Measurements from ENCODE around the gene PLXNA1.

PLXNA1 gene

DNA sequence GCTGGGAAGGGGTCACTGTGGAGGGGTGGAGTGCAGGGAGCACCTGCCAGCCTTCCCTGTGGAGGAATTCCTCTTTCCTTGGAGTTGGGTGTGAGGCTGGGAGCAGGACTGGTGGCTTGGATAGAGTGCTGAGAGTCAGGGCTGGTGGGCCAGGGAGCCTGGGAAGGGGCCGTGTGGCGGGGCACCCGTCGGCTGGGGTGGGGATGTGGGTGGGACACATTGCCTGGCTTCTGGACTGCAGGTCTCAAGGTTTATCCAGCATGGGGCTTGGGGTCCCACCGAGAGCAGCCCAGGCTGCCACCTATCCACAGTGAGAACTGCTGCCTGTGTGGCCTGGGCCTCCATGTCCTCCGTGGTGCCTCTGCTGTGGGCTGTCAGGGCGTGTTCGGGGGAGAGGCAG, 4.7 kb downstream of the PLXNA1 start:
- DNase-seq (ENCODE audit: low spot score) = no peak

DNA sequence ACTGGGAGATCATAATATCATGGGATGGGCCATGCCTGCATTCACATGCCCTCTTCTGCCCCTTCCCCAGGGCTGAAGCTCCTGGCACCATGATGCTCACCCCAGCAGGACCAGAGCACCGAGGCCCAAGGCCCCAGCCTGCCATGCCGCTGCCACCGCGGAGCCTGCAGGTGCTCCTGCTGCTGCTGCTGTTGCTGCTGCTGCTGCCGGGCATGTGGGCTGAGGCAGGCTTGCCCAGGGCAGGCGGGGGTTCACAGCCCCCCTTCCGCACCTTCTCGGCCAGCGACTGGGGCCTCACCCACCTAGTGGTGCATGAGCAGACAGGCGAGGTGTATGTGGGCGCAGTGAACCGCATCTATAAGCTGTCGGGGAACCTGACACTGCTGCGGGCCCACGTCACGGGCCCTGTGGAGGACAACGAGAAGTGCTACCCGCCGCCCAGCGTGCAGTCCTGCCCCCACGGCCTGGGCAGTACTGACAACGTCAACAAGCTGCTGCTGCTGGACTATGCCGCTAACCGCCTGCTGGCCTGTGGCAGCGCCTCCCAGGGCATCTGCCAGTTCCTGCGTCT, 5.6 kb downstream of the PLXNA1 start:
- no peak for DNase-seq (ENCODE audit: low spot score)

DNA sequence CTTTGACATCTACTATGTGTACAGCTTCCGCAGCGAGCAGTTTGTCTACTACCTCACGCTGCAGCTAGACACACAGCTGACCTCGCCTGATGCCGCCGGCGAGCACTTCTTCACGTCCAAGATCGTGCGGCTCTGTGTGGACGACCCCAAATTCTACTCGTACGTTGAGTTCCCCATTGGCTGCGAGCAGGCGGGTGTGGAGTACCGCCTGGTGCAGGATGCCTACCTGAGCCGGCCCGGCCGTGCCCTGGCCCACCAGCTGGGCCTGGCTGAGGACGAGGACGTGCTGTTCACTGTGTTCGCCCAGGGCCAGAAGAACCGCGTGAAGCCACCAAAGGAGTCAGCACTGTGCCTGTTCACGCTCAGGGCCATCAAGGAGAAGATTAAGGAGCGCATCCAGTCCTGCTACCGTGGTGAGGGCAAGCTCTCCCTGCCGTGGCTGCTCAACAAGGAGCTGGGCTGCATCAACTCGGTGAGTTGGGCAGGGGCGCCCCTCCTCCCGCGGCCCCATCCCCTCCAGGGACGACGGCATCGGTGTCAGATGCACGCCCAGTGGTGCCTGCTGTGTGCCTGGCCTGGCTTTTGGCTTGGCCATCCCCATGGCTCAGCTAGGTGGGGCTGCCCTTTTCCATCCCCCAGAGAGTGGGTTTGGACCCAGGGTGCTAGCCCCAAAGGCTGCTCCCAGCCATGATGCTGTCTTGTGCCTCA, 6.6 kb downstream of the PLXNA1 start:
- no peak for DNase-seq (ENCODE audit: low spot score)

DNA sequence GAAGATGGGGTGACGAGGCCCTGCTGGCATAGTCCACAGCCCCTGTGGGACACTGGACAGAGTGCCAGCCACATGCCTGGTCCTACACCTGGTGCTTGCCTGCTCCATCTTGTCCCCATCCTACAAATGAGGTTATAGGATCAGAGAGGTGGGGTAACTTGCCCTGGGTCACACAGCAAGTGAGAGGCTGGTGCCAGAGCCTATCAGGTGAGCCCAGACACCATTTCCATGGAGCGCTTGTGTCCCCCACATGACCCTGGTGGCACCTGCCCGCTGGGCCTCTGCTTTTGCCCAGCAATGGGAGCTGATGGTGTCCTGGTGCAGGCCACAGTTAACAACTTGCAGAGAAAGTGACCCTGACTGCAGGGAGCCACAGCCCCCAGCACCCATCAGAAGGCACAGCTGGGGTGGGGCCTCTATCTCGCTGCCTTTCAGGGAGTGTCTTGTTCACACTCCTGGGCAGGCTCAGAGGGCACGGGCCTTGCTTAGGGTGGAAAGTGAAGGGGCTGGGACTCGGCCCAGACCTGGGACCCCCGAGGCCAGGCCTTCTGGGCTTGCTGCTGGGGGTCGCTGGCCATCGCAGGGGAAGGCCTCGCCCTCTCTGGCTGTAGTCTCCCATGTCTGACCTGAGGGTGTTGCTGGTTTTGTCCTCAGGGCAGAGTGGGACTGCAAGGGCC, 7.2 kb downstream of the PLXNA1 start:
- no peak for DNase-seq (ENCODE audit: low spot score)

DNA sequence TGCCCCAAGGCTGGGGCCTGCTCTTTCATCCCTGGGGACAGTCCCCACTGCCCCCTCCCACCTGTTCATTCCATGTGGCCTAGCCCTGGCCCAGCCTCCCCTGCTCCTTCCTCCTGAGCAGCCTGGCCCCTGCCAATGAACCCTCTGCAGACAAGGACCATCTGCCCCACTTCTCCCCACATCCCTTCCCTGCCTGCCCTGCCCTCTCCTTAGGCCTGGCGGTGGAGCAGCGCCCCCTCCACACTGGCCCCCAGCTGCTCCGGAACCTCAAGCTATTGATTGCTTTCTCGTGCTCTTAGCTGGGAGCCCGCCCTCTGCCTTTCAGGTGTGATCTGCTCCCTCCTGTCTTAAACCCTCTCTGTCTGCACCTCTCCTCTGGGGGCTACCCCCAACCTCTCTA, 8.0 kb downstream of the PLXNA1 start:
- no peak for DNase-seq (ENCODE audit: low spot score)

DNA sequence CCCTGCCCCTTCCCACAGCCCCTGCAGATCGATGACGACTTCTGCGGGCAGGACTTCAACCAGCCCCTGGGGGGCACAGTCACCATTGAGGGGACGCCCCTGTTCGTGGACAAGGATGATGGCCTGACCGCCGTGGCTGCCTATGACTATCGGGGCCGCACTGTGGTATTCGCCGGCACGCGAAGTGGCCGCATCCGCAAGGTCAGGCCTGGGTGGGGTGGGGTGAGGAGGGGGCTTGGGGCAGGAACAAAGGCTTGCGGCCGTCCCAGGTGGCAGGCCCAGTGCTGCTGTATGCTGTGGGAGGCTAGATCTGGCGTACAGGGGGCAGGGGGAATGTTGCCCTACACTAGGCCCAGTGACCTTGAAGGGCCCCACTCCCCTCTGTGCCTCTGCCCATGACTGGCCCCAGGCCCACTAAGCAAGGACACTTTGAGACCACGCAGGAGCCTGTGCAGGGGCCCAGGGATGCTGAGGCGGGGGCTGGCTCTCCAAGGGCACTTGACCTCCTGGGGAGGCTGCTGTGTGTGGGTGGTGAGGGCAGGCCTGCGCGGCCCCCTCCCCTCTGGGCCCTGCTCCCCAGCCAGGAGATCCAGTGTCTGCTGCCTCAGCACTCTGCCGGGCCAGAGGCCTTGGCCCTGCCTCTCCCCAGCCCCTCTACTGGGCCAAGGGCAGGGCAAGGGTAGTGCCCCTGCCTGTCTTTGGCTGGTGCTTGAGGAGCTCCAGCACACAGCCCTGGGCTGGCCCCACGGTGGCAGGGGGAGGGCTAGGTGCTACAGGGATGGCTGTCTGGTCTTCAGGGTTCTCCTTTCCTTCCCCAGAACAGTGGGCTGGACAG, 8.7 kb downstream of the PLXNA1 start:
- no peak for DNase-seq (ENCODE audit: low spot score)

DNA sequence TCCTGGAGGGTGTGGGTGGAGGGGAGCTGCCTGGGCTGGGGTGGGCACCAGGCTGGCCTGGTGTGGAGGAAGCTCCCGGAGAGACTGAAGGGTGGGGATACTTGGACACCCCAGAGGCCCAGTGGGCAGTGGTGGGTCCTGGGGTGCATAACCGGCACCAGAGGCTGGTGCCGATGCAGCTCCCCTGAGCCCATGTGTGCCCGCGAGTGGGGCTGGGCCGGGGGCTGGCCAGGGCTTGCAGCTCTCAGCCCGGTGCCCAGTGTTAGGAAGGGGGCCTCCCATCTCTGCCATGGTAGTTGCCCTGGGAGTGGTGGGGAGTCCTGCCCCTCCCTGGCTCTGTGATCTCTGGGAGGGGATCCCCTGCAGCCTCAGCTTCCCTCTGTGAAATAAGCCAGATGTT, 9.3 kb downstream of the PLXNA1 start:
- DNase-seq (ENCODE audit: low spot score) = no peak

DNA sequence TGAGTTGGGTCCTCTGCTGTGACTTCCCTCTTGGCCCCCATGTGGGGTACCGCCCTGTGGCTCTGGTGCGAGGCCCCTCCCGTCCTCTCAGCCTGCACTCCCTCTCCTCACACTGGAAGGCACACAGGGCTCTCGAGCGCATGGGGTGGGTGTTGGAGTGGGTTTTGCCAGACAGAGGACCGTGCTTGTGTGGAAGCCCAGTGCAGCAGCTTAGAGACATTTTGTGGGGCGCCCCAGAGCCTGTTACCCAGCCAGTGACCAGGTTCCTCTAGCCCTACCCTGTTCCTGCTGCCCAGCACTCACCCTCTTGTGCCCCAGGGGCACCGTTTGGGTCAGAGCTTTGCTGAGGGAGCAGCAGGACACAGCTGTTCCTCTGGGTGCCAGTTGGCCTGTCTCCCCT, 9.9 kb downstream of the PLXNA1 start:
- DNase-seq (ENCODE audit: low spot score) = no peak

DNA sequence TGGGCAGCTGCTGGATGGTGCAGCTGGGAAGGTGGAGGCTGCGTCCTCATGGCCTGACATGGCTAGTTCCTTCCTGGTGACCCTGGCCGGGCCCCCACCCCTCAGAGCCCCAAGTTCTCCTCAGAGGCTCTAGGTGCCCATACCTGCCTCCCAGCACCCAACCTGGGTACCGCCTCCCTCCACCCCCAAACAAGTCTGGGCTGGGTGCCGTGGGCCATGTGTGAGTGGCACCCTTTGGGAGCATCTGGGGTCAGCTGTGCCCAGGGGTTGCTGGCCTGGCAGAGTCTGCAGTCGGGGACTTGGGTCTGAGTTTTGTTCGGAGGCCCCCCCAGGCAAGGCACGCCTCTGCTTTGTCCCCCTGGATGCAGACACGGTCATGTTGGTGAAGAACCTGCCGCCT, 10.5 kb downstream of the PLXNA1 start:
- DNase-seq (ENCODE audit: low spot score) = no peak

DNA sequence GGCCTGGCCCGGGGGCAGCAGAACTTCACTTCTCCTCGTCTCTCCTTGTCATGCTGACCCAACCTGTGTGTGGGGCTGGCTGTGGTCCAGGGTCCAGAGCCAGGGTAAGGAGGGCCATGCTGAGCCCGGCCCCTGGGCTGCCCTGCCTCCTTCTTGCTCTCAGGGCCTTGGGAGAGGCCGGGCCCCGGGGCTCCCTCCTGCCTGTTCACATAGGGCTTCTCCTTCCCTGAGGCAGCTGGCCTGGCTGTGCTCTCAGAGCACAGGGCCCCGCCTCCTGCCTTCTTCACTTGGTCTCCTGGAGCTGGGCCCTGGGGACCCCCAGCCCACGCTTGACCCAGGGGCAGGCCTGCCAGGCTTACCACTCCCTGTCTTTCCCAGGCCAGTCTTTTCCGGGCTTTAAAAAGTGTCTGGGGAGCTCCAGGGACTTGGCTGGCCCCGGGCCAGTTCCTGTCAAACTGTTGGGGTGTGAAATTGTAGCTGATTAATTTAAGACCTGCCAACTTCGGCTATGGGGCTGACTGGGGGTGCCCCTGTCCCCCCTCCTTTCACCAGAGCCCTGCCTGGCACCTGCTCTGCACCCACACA, 11.8 kb downstream of the PLXNA1 start:
- no peak for DNase-seq (ENCODE audit: low spot score)

DNA sequence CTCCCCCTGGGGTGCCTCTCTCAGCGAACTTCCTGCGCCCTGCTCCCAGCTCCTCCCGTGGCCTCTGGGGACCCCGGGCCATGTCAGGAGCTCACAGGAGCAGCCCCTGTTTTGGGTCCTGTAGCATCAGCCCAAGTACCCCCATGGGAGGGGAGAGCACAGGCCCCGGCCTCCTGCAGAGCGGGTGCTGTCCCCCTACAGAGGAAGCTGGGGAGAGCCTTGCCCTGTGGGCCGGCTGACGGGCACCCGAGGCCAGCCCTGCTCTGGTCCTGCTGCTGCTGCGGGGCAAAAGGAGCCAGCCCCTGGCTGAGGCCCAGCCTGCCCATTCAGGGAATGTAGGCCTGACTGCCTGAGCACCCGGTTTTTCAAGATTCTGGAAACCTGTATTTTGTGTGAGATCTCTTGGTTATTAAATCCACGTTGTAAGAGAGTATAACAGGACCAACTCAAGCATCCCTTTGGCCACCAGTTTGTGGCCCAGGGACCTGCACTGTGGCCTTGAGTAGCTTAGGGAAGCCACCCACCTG, 12.4 kb downstream of the PLXNA1 start:
- no peak for DNase-seq (ENCODE audit: low spot score)

DNA sequence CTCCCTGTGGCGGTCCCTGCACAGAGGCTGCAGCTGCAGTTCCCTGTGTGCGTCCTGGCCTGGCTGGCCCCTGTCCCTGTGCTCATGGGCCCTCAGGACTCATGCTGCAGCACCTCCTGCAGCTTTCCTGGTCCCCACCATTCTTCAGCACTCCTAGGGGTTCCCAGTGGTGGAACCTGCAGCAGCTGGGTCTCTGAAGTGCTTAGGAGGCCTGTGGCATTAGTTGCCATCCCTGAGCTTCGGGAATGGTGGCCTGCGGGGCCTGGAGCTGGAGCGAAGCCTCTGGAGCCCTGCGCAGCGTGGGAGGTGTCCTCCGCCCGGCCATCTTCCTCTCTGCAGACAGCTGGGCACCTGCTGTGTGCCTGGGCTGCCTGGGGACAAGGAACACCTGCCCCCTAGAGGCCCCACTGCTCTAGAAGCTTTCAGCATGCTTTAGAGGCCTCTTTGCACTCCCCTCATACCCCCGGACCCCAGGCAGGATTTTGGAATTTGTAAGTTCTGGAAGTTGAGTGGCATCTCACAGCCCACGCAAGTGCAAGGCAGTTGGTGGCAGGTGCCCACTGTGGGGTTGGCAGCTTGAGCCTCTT, 13.1 kb downstream of the PLXNA1 start:
- no peak for DNase-seq (ENCODE audit: low spot score)

DNA sequence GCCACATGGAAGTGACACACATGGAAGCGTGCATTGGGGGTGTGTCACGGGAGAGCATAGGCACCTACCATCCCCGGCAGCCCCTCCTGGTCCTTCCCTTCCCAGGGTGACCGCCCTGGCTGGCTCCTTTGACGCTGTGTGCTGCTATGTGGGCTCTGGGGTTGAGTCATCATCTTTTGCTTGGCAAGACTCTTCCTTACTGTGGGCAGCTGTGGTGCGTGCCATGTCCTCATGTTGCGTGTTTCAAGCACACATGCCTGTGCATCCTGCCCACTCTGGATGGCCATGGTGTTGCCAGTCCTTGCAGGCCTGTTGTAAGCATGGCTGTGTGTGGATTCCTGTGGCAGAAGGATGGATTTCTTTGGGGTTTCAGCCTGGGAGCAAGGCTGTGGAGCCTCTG, 14.0 kb downstream of the PLXNA1 start:
- DNase-seq (ENCODE audit: low spot score) = no peak

DNA sequence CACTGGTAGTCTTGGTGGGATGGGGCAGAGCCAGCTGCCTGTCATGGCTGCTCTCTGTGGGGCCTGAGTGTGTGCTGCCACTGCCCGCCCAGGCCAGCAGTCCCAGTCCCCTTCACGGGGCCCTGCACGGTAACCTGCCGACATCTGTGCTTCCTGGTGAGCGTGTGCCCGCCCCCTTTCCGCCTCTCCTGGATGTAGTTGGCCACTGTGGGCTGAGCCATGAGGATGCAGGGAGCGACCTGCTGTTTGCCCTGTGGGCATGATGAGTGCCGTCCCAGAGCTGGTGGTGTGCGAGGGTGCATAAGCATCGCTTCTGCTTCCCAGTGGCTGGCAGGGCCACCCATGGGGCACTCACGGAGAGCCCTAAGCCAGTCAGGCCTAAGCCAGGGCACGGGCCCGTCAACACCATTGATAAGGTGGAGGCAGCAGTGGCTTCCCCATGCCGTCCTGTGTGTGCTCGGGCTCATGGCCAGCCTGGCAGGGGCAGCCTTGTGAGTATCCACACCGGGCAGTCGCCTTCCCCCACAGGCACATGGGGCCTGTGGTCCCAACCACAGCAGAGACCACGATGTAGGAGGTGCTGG, 14.6 kb downstream of the PLXNA1 start:
- DNase-seq (ENCODE audit: low spot score) = no peak

DNA sequence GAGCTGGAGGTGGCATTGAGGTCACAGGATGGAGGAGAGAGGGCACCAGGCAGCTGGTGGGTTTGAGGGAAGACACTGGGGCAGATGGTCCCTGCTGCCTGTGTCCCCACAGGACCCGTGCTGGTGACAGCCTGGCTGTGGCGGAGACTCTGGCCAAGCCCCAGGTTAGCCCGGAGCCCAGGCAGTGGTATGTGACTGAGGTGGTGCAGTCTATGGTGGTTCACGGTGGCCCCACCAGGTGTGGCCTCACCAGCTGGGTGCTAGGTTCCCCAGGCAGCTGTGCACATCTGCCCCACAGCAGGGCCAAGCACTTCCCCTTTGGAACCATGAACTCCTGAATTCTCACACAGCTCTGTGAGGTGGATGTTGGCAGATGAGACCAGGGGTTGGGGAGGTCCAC, 15.4 kb downstream of the PLXNA1 start:
- no peak for DNase-seq (ENCODE audit: low spot score)

DNA sequence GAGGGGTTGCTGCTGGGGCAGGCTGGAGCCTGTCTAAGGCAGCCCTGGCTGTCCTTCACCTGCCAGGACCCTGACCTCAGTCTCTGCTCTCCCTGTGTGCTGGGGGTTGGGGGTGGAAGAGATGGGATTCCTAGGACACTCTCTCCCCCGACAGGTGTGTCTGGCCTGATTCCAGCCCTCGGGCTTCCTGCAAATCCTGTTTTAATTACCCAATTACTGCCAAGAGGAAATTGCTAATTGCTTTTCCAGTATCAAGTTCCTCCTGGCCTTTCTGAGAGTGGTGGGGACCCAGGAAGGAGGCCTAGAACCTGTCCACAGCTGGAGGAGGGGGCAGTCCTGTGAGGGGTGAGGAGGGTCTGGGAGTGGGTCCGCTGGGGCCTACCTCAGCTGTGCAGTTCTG, 15.8 kb downstream of the PLXNA1 start:
- no peak for DNase-seq (ENCODE audit: low spot score)

DNA sequence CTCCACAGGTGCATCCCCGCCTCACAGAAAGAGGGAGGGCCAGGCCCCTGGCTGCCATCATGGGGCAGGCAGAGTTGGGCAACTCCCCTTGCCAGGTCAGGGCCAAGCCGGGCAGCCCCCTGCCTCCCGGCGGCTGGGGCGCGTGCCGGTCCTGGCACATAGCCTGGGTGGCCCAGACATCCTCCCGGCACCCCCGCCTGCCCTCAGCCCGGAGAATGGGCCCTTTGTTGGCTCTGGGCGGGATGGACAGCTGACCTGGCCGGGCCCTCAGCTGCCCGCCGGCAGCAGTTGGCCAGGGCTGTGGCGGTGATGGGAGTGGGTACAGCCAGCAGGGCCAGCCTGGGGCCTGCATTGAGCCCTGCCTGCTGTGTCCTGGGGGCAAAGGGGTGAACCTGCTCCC, 16.5 kb downstream of the PLXNA1 start:
- DNase-seq (ENCODE audit: low spot score) = no peak

DNA sequence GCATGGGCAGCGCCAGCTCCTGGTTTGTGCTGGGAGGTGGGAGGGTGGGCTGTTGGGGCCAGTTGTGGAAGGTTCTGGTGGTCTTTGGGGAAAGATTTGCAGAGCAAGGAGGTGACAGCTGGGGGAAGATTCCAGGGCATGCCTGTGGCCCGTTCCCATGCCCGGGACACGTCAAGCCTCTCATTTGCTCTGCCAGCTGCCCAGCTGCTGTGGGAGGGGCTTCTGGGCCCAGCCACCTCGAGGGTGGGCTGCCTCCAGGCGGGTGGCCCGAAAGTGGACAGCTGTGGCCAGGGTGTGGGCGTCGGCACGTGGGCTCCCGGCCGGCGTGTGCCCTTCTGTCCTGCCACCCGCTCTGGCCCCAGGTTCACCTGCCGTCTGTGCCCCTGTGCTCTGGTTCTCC, 17.2 kb downstream of the PLXNA1 start:
- no peak for DNase-seq (ENCODE audit: low spot score)

DNA sequence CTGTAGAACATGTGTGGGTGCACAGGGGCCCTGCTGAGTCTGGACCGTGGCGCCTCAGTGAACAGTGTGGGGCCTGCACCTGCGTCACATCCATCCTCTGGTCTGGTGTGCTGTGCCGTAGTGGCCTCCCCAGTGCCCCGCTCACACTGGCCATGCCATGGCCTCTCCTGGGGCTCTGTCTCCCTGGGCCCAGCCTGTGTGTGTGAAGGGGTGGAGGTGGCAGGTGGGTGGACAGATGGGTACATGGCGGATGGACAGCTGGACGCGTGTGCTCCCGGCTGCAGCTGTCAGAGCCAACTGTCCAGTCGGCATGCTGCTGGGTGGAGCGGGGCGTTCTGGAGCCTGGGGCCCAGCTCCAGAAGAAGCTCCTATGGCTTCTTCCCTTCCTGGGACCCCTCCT, 17.8 kb downstream of the PLXNA1 start:
- no peak for DNase-seq (ENCODE audit: low spot score)

DNA sequence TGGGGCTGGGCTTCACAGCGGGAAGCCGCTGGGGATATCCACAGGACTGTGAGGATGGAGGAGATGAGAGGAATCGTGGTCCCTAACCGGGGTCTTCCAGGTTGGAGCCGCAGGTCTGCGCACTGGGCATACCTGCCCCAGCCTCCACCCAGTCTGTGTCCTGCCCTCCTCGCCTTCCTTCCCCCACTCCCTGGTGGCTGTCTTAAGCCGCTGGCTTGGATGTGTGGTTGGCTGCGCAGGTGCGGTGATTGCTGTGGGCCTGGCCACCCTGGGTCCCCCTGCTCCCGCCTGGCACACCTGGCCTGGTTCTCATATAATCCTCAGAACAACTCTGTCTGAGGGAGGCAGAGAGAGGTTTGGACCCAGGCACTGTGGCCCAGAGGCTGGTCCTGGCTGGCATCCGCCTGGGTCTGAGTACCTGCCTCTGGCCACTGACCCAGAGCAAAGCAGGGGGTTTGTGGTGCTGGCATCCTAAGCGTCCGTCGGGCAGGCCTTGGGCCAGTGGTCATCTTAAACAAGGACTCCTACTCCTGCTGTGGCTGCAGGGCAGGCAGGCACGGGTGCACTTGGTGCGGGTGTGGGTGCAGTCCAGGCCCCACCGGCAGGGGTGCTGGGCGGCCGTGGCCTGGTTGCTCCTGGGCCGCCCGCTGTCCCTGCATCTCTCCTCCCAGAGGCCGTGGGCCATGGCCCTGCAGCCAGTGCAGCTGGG, 18.7 kb downstream of the PLXNA1 start:
- DNase-seq (ENCODE audit: low spot score) = no peak

All from LoVo (cell line).